Stimulated activated naive CD8-positive, alpha-beta T cell treated with anti-CD3 and anti-CD28 coated beads, Interleukin-15, Interleukin-2, amounts not matched to agents 100 ng/mL and 50 ng/mL, for 24 hours (primary cell): ENCODE data around the gene USF2.
"Not testable (repeated sequence)": the region's sequence is repeated elsewhere in the genome, so short reads cannot be mapped to it uniquely, and the experiment has no call there.

Source experiments
- H3K27ac Mint-ChIP-seq: one replicate; pipeline ENCODE4 v1.8.0; 2021; ENCODE audit warnings: mild to moderate bottlenecking, mixed read lengths
- H3K27me3 Mint-ChIP-seq: one replicate; pipeline ENCODE4 v1.8.0; 2021; ENCODE audit warnings: mixed read lengths
- H3K36me3 Mint-ChIP-seq: one replicate; pipeline ENCODE4 v1.8.0; 2021; ENCODE audit warnings: low read depth, mixed read lengths
- H3K4me1 Mint-ChIP-seq: one replicate; pipeline ENCODE4 v1.8.0; 2021; ENCODE audit warnings: low read depth, mixed read lengths
- H3K4me3 Mint-ChIP-seq: one replicate; pipeline ENCODE4 v1.8.0; 2021; ENCODE audit warnings: mild to moderate bottlenecking, mixed read lengths
- H3K9me3 Mint-ChIP-seq: one replicate; pipeline ENCODE4 v1.8.0; 2021; ENCODE audit warnings: mixed read lengths

The USF2 gene

GRCh38 chr19:35281303-35281702, 12.5 kb downstream of the USF2 start:
- Mint-ChIP-seq H3K27ac (no peak overlapping the region), H3K4me3 (no peak overlapping the region), H3K27me3 (peaks cover 14% of the 10 kb centered on the region), H3K9me3 (no peaks in the 10 kb centered on the region), H3K36me3 (peaks cover 6% of the 10 kb centered on the region), H3K4me1 (peaks cover 16% of the 10 kb centered on the region)

- Mint-ChIP-seq H3K4me3 (no peak overlapping the region), H3K36me3 (no peaks in the 10 kb centered on the region), H3K9me3 (no peaks in the 10 kb centered on the region), H3K27ac (no peak overlapping the region), H3K4me1 (peaks cover 16% of the 10 kb centered on the region), H3K27me3 (peaks cover 14% of the 10 kb centered on the region)
These were observed 15.7 kb downstream of the USF2 start for GRCh38 chr19:35284153-35285094.

- Mint-ChIP-seq H3K36me3 (no peaks in the 10 kb centered on the region), H3K4me1 (peaks cover 16% of the 10 kb centered on the region), H3K27me3 (peaks cover 14% of the 10 kb centered on the region), H3K9me3 (no peaks in the 10 kb centered on the region), H3K27ac (no peak overlapping the region), H3K4me3 (no peak overlapping the region)
These were observed 16.3 kb downstream of the USF2 start for GRCh38 chr19:35285095-35285449.

GRCh38 chr19:35285465-35285864, 16.7 kb downstream of the USF2 start:
- H3K4me1 Mint-ChIP-seq = peaks cover 13% of the 10 kb centered on the region
- peaks cover 14% of the 10 kb centered on the region for H3K27me3 Mint-ChIP-seq
- not testable (repeated sequence) for H3K4me3 Mint-ChIP-seq

GRCh38 chr19:35286101-35286500, 17.3 kb downstream of the USF2 start:
- Mint-ChIP-seq H3K4me1 (peaks cover 11% of the 10 kb centered on the region), H3K27me3 (peaks cover 14% of the 10 kb centered on the region)
- not testable (repeated sequence) for H3K4me3 Mint-ChIP-seq, H3K36me3 Mint-ChIP-seq, H3K27ac Mint-ChIP-seq, H3K9me3 Mint-ChIP-seq

More at GRCh38 chr19:35285465-35285864, 16.7 kb downstream of the USF2 start:
- not testable (repeated sequence) for H3K36me3 Mint-ChIP-seq, H3K27ac Mint-ChIP-seq, H3K9me3 Mint-ChIP-seq

GRCh38 chr19:35287713-35288112, 19.0 kb downstream of the USF2 start:
- Mint-ChIP-seq H3K4me3 (no peak overlapping the region), H3K4me1 (peaks cover 2% of the 10 kb centered on the region), H3K9me3 (no peaks in the 10 kb centered on the region), H3K27ac (no peak overlapping the region), H3K36me3 (no peaks in the 10 kb centered on the region), H3K27me3 (peaks cover 11% of the 10 kb centered on the region)

- no peak overlapping the region for H3K27ac Mint-ChIP-seq
- H3K27me3 Mint-ChIP-seq = peaks cover 7% of the 10 kb centered on the region
- no peaks in the 10 kb centered on the region for H3K36me3 Mint-ChIP-seq
- H3K4me3 Mint-ChIP-seq = no peak overlapping the region
- H3K4me1 Mint-ChIP-seq = no peaks in the 10 kb centered on the region
- no peaks in the 10 kb centered on the region for H3K9me3 Mint-ChIP-seq
These were observed 19.6 kb downstream of the USF2 start for GRCh38 chr19:35288331-35288730.

GRCh38 chr19:35288906-35289305, 20.1 kb downstream of the USF2 start:
- H3K27ac Mint-ChIP-seq = no peak overlapping the region
- no peaks in the 10 kb centered on the region for H3K9me3 Mint-ChIP-seq
- no peaks in the 10 kb centered on the region for H3K36me3 Mint-ChIP-seq
- H3K4me1 Mint-ChIP-seq = no peaks in the 10 kb centered on the region
- H3K27me3 Mint-ChIP-seq = peaks cover 4% of the 10 kb centered on the region
- H3K4me3 Mint-ChIP-seq = no peak overlapping the region

- Mint-ChIP-seq H3K36me3 (no peaks in the 10 kb centered on the region), H3K4me1 (no peaks in the 10 kb centered on the region), H3K27me3 (no peaks in the 10 kb centered on the region), H3K27ac (no peak overlapping the region), H3K9me3 (no peaks in the 10 kb centered on the region), H3K4me3 (no peak overlapping the region)
These were observed 21.8 kb downstream of the USF2 start for GRCh38 chr19:35290381-35291127.

- Mint-ChIP-seq H3K4me1 (peaks cover 6% of the 10 kb centered on the region), H3K27me3 (no peaks in the 10 kb centered on the region), H3K27ac (no peak overlapping the region), H3K9me3 (no peaks in the 10 kb centered on the region), H3K36me3 (no peaks in the 10 kb centered on the region), H3K4me3 (no peak overlapping the region)
These were observed 22.5 kb downstream of the USF2 start for GRCh38 chr19:35291259-35291658.

- Mint-ChIP-seq H3K4me1 (peaks cover 6% of the 10 kb centered on the region), H3K36me3 (no peaks in the 10 kb centered on the region), H3K27ac (no peak within 1 kb of the TSS), H3K27me3 (no peaks in the 10 kb centered on the region), H3K9me3 (no peaks in the 10 kb centered on the region), H3K4me3 (no peak within 1 kb of the TSS)
These were observed 23.2 kb downstream of the USF2 start, which contains the start of gene MAG for GRCh38 chr19:35291916-35292315. Gene MAG, plus strand, starts transcription at chr19:35292161. Its CDS starts 3,248 bp downstream, at chr19:35295409.

- peaks cover 6% of the 10 kb centered on the region for H3K4me1 Mint-ChIP-seq
- no peaks in the 10 kb centered on the region for H3K27me3 Mint-ChIP-seq
- no peaks in the 10 kb centered on the region for H3K36me3 Mint-ChIP-seq
- no peak overlapping the region for H3K4me3 Mint-ChIP-seq
- H3K9me3 Mint-ChIP-seq = no peaks in the 10 kb centered on the region
- H3K27ac Mint-ChIP-seq = no peak overlapping the region
These were observed 23.9 kb downstream of the USF2 start for GRCh38 chr19:35292421-35293362.

GRCh38 chr19:35293363-35293739, 24.6 kb downstream of the USF2 start:
- Mint-ChIP-seq H3K27ac (no peak overlapping the region), H3K4me1 (peaks cover 6% of the 10 kb centered on the region), H3K4me3 (no peak overlapping the region), H3K27me3 (no peaks in the 10 kb centered on the region), H3K9me3 (no peaks in the 10 kb centered on the region), H3K36me3 (no peaks in the 10 kb centered on the region)

- Mint-ChIP-seq H3K27me3 (no peaks in the 10 kb centered on the region), H3K4me3 (no peak overlapping the region), H3K27ac (no peak overlapping the region), H3K4me1 (peaks cover 6% of the 10 kb centered on the region), H3K9me3 (no peaks in the 10 kb centered on the region), H3K36me3 (no peaks in the 10 kb centered on the region)
These were observed 25.0 kb downstream of the USF2 start for GRCh38 chr19:35293808-35294207.
